ENCODE results near the gene RPN2. TPM values are rescaled to one million over a fixed set of nuclear protein-coding genes. Genes with fewer than 3 reads are reported as not detected.

Gene RPN2
- total and polyA plus RNA-seq, 4 donors: 153 to 241 (median 177) TPM

DNA sequence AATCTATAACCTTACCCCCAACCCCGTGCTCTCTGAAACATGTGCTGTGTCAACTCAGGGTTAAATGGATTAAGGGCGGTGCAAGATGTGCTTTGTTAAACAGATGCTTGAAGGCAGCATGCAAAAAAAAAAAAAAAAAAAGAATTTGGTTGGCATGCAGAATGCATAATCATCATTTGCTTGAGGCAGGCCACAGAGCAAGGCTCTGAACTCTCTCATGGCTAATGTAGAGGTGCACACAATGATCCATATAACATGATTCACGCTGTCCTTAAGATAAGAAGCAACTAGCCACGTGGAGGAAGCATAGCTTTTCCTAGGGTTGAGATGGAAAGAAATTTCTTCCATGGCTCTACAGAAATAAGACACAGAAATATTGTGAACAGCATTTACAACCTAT is 27.6 kb upstream of the RPN2 start:
- WGBS: 94% methylated on average over 3 of the region's 4 CpGs
- H3K4me3 ChIP-seq (ENCODE audit: low read depth in 1 of 3, low read length in 3 of 3): no peak overlapping the region
- H3K4me1 ChIP-seq (ENCODE audit: control insufficient read depth in 4 of 4, insufficient read depth in 4 of 4, low read length in 3 of 4): peaks cover 0 to 5% (median 0%) of the 10 kb centered on the region in 4 donors
- no peaks in the 10 kb centered on the region for H3K9me3 ChIP-seq (ENCODE audit: control insufficient read depth in 4 of 4, low read length in 3 of 4)
- no peak for DNase-seq (ENCODE audit: low spot score)
- TF ChIP-seq RAD21 (IDR thresholded peaks at IDR 0.05) (no peak), EGR1 (IDR thresholded peaks at IDR 0.05; ENCODE audit: low read depth in 2 of 2) (no peak), NR2F2 (IDR thresholded peaks at IDR 0.05) (no peak), RXRA (IDR thresholded peaks at IDR 0.05) (no peak), TAF1 (conservative IDR thresholded peaks at IDR 0.05) (no peak), FOXA2 (IDR thresholded peaks at IDR 0.05) (no peak), HNF4A (conservative IDR thresholded peaks at IDR 0.05) (no peak), SP1 (IDR thresholded peaks at IDR 0.05) (no peak)
- TF ChIP-seq, protein P1, sequence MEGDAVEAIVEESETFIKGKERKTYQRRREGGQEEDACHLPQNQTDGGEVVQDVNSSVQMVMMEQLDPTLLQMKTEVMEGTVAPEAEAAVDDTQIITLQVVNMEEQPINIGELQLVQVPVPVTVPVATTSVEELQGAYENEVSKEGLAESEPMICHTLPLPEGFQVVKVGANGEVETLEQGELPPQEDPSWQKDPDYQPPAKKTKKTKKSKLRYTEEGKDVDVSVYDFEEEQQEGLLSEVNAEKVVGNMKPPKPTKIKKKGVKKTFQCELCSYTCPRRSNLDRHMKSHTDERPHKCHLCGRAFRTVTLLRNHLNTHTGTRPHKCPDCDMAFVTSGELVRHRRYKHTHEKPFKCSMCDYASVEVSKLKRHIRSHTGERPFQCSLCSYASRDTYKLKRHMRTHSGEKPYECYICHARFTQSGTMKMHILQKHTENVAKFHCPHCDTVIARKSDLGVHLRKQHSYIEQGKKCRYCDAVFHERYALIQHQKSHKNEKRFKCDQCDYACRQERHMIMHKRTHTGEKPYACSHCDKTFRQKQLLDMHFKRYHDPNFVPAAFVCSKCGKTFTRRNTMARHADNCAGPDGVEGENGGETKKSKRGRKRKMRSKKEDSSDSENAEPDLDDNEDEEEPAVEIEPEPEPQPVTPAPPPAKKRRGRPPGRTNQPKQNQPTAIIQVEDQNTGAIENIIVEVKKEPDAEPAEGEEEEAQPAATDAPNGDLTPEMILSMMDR (IDR thresholded peaks at IDR 0.05; ENCODE audit: low read depth, low read length, missing input control): no peak
- TF ChIP-seq, protein P2, sequence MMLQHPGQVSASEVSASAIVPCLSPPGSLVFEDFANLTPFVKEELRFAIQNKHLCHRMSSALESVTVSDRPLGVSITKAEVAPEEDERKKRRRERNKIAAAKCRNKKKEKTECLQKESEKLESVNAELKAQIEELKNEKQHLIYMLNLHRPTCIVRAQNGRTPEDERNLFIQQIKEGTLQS (IDR thresholded peaks at IDR 0.05): no peak
- TF ChIP-seq, protein P3, sequence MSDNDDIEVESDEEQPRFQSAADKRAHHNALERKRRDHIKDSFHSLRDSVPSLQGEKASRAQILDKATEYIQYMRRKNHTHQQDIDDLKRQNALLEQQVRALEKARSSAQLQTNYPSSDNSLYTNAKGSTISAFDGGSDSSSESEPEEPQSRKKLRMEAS (IDR thresholded peaks at IDR 0.05): no peak
- no peak overlapping the region for H3K9ac ChIP-seq (ENCODE audit: low read depth in 1 of 2, low read length in 2 of 2)
- peaks cover 0 to 2% (median under 1%) of the 10 kb centered on the region in 4 donors for H3K36me3 ChIP-seq (ENCODE audit: control insufficient read depth in 4 of 4, insufficient read depth in 3 of 4, low read depth in 1 of 4, low read length in 3 of 4)
- no peaks in the 10 kb centered on the region for H3K27me3 ChIP-seq (ENCODE audit: control insufficient read depth in 4 of 4, insufficient read depth in 4 of 4, low read length in 3 of 4)
- H3K27ac ChIP-seq (ENCODE audit: low read depth in 1 of 2, low read length in 2 of 2): no peak overlapping the region

DNA sequence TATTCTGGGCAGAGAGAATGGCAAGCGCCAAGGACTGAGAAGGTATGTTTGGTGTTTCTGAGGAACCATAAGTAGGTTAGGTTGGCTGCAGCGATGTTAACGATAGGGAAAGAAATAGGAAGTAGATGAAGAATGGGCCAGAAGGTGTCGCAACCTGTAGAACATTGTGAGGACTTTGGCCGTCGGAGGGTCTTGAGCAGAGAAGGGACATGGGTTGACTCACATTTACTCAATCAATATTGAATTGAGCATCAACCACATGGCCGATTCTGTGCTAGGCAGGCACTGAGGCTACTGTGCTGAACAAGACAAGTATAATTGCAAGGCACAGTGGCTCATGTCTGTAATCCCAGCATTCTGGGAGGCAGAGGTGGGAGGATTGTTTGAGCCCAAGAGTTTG is 26.8 kb upstream of the RPN2 start:
- H3K36me3 ChIP-seq (ENCODE audit: control insufficient read depth in 4 of 4, insufficient read depth in 3 of 4, low read depth in 1 of 4, low read length in 3 of 4): peaks cover 0 to 2% (median under 1%) of the 10 kb centered on the region in 4 donors
- H3K27ac ChIP-seq (ENCODE audit: low read depth in 1 of 2, low read length in 2 of 2): no peak overlapping the region
- no peak for TF ChIP-seq FOXA2 (IDR thresholded peaks at IDR 0.05)
- no peak for TF ChIP-seq SP1 (IDR thresholded peaks at IDR 0.05)
- TF ChIP-seq NR2F2 (IDR thresholded peaks at IDR 0.05): no peak
- no peak for TF ChIP-seq RAD21 (IDR thresholded peaks at IDR 0.05)
- TF ChIP-seq, protein P4, sequence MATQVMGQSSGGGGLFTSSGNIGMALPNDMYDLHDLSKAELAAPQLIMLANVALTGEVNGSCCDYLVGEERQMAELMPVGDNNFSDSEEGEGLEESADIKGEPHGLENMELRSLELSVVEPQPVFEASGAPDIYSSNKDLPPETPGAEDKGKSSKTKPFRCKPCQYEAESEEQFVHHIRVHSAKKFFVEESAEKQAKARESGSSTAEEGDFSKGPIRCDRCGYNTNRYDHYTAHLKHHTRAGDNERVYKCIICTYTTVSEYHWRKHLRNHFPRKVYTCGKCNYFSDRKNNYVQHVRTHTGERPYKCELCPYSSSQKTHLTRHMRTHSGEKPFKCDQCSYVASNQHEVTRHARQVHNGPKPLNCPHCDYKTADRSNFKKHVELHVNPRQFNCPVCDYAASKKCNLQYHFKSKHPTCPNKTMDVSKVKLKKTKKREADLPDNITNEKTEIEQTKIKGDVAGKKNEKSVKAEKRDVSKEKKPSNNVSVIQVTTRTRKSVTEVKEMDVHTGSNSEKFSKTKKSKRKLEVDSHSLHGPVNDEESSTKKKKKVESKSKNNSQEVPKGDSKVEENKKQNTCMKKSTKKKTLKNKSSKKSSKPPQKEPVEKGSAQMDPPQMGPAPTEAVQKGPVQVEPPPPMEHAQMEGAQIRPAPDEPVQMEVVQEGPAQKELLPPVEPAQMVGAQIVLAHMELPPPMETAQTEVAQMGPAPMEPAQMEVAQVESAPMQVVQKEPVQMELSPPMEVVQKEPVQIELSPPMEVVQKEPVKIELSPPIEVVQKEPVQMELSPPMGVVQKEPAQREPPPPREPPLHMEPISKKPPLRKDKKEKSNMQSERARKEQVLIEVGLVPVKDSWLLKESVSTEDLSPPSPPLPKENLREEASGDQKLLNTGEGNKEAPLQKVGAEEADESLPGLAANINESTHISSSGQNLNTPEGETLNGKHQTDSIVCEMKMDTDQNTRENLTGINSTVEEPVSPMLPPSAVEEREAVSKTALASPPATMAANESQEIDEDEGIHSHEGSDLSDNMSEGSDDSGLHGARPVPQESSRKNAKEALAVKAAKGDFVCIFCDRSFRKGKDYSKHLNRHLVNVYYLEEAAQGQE (IDR thresholded peaks at IDR 0.05): no peak
- TF ChIP-seq RXRA (IDR thresholded peaks at IDR 0.05): no peak
- no peak for TF ChIP-seq FOXA1 (IDR thresholded peaks at IDR 0.05)
- no peak for TF ChIP-seq YY1 (IDR thresholded peaks at IDR 0.05)
- no peak for TF ChIP-seq EGR1 (IDR thresholded peaks at IDR 0.05; ENCODE audit: low read depth in 2 of 2)
- no peak for TF ChIP-seq GABPA (IDR thresholded peaks at IDR 0.05 in 1 of 2, conservative IDR thresholded peaks at IDR 0.05 in 1 of 2)
- TF ChIP-seq, protein P3 (IDR thresholded peaks at IDR 0.05): no peak
- TF ChIP-seq, protein P5, sequence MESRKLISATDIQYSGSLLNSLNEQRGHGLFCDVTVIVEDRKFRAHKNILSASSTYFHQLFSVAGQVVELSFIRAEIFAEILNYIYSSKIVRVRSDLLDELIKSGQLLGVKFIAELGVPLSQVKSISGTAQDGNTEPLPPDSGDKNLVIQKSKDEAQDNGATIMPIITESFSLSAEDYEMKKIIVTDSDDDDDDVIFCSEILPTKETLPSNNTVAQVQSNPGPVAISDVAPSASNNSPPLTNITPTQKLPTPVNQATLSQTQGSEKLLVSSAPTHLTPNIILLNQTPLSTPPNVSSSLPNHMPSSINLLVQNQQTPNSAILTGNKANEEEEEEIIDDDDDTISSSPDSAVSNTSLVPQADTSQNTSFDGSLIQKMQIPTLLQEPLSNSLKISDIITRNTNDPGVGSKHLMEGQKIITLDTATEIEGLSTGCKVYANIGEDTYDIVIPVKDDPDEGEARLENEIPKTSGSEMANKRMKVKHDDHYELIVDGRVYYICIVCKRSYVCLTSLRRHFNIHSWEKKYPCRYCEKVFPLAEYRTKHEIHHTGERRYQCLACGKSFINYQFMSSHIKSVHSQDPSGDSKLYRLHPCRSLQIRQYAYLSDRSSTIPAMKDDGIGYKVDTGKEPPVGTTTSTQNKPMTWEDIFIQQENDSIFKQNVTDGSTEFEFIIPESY (IDR thresholded peaks at IDR 0.05): no peak
- TF ChIP-seq HNF4A (conservative IDR thresholded peaks at IDR 0.05): no peak
- TF ChIP-seq, protein P1 (IDR thresholded peaks at IDR 0.05; ENCODE audit: low read depth, low read length, missing input control): no peak
- TF ChIP-seq TAF1 (conservative IDR thresholded peaks at IDR 0.05): no peak
- peaks cover 0 to 5% (median 0%) of the 10 kb centered on the region in 4 donors for H3K4me1 ChIP-seq (ENCODE audit: control insufficient read depth in 4 of 4, insufficient read depth in 4 of 4, low read length in 3 of 4)
- H3K27me3 ChIP-seq (ENCODE audit: control insufficient read depth in 4 of 4, insufficient read depth in 4 of 4, low read length in 3 of 4): no peaks in the 10 kb centered on the region
- DNase-seq (ENCODE audit: low spot score): no peak
- no peak overlapping the region for H3K4me3 ChIP-seq (ENCODE audit: low read depth in 1 of 3, low read length in 3 of 3)
- whole genome bisulfite sequencing: 85% methylated on average over 7 of the region's 7 CpGs
- H3K9me3 ChIP-seq (ENCODE audit: control insufficient read depth in 4 of 4, low read length in 3 of 4): no peaks in the 10 kb centered on the region
- H3K9ac ChIP-seq (ENCODE audit: low read depth in 1 of 2, low read length in 2 of 2): no peak overlapping the region

Data from liver (tissue), 9 donors.